ENCODE results near the gene PRKN. TPM values are rescaled to one million over a fixed set of nuclear protein-coding genes. Genes with fewer than 3 reads are reported as not detected.

The PRKN gene
- total and polyA plus RNA-seq, 2 experiments from 2014 or later, result 1.2 to 2.3 TPM

GRCh38 chr6:162149786-162150185 is 577.8 kb downstream of the PRKN start:
- DNase-seq, result no peak
- Histone ChIP-seq H3K4me1 (ENCODE audit: insufficient read depth) (no peaks in the 10 kb centered on the region), H3F3A (ENCODE audit: insufficient read depth) (no peaks in the 10 kb centered on the region), H4K20me1 (ENCODE audit: insufficient read depth) (no peaks in the 10 kb centered on the region), H3K27me3 (replicated peaks; ENCODE audit: insufficient read depth) (no peaks in the 10 kb centered on the region), H3K9me3 (ENCODE audit: low read depth) (no peaks in the 10 kb centered on the region), H3K27ac (no peak overlapping the region), H3K4me2 (ENCODE audit: unreplicated experiment) (no peak overlapping the region), H3K4me3 (no peak overlapping the region), H3K9me2 (ENCODE audit: insufficient read depth) (no peaks in the 10 kb centered on the region), H3K9ac (no peak overlapping the region), H3K79me2 (ENCODE audit: insufficient read depth) (no peaks in the 10 kb centered on the region), H2AFZ (no peak overlapping the region), H3K36me3 (ENCODE audit: low read depth) (no peaks in the 10 kb centered on the region)
- WGBS, 2 experiments (ENCODE audit: low coverage in 1 of 2, low lambda C conversion rate in 2 of 2, missing lambda C conversion rate in 2 of 2), result 89 to 93% methylated on average over 6 of the region's 6 CpGs
- TF ChIP-seq EZH2phosphoT487 (IDR thresholded peaks at IDR 0.05; ENCODE audit: insufficient read depth, low read depth) (no peak), EZH2 (IDR thresholded peaks at IDR 0.05; ENCODE audit: insufficient read depth, poor library complexity, severe bottlenecking) (no peak)
- in situ Hi-C loops (cut with MboI), result no loop called here

- H3F3A ChIP-seq (ENCODE audit: insufficient read depth), result no peaks in the 10 kb centered on the region
- in situ Hi-C loops (cut with MboI), result no loop called here
- H3K9me2 ChIP-seq (ENCODE audit: insufficient read depth), result no peaks in the 10 kb centered on the region
- H2AFZ ChIP-seq, result no peak overlapping the region
- H3K36me3 ChIP-seq (ENCODE audit: low read depth), result no peaks in the 10 kb centered on the region
- 70 to 83% methylated on average over 3 of the region's 3 CpGs for WGBS, 2 experiments (ENCODE audit: low coverage in 1 of 2, low lambda C conversion rate in 2 of 2, missing lambda C conversion rate in 2 of 2)
- H3K27ac ChIP-seq, result no peak overlapping the region
- no peaks in the 10 kb centered on the region for H3K79me2 ChIP-seq (ENCODE audit: insufficient read depth)
- no peaks in the 10 kb centered on the region for H3K4me1 ChIP-seq (ENCODE audit: insufficient read depth)
- H3K4me2 ChIP-seq (ENCODE audit: unreplicated experiment), result no peak overlapping the region
- H3K9me3 ChIP-seq (ENCODE audit: low read depth), result no peaks in the 10 kb centered on the region
- TF ChIP-seq EZH2 (IDR thresholded peaks at IDR 0.05; ENCODE audit: insufficient read depth, poor library complexity, severe bottlenecking) (no peak), EZH2phosphoT487 (IDR thresholded peaks at IDR 0.05; ENCODE audit: insufficient read depth, low read depth) (no peak)
- DNase-seq, result no peak
- no peak overlapping the region for H3K9ac ChIP-seq
- no peaks in the 10 kb centered on the region for H3K27me3 ChIP-seq (replicated peaks; ENCODE audit: insufficient read depth)
- no peak overlapping the region for H3K4me3 ChIP-seq
- no peaks in the 10 kb centered on the region for H4K20me1 ChIP-seq (ENCODE audit: insufficient read depth)
Observed at GRCh38 chr6:162147805-162148204, 579.8 kb downstream of the PRKN start.

GRCh38 chr6:162147281-162147680 is 580.3 kb downstream of the PRKN start:
- no peaks in the 10 kb centered on the region for H3K4me1 ChIP-seq (ENCODE audit: insufficient read depth)
- no peaks in the 10 kb centered on the region for H4K20me1 ChIP-seq (ENCODE audit: insufficient read depth)
- H3K9me3 ChIP-seq (ENCODE audit: low read depth), result no peaks in the 10 kb centered on the region
- no peaks in the 10 kb centered on the region for H3K79me2 ChIP-seq (ENCODE audit: insufficient read depth)
- H3K4me3 ChIP-seq, result no peak overlapping the region
- H3K27me3 ChIP-seq (replicated peaks; ENCODE audit: insufficient read depth), result no peaks in the 10 kb centered on the region
- no peaks in the 10 kb centered on the region for H3K9me2 ChIP-seq (ENCODE audit: insufficient read depth)
- no peaks in the 10 kb centered on the region for H3F3A ChIP-seq (ENCODE audit: insufficient read depth)
- 25 to 38% methylated on average over 1 of the region's 1 CpG for WGBS, 2 experiments (ENCODE audit: low coverage in 1 of 2, low lambda C conversion rate in 2 of 2, missing lambda C conversion rate in 2 of 2)
- no peak overlapping the region for H3K27ac ChIP-seq
- in situ Hi-C loops (cut with MboI), result no loop called here
- no peaks in the 10 kb centered on the region for H3K36me3 ChIP-seq (ENCODE audit: low read depth)
- TF ChIP-seq EZH2 (IDR thresholded peaks at IDR 0.05; ENCODE audit: insufficient read depth, poor library complexity, severe bottlenecking) (no peak), EZH2phosphoT487 (IDR thresholded peaks at IDR 0.05; ENCODE audit: insufficient read depth, low read depth) (no peak)
- no peak overlapping the region for H3K4me2 ChIP-seq (ENCODE audit: unreplicated experiment)
- no peak overlapping the region for H3K9ac ChIP-seq
- H2AFZ ChIP-seq, result no peak overlapping the region
- DNase-seq, result no peak

GRCh38 chr6:162140251-162140852 is 587.2 kb downstream of the PRKN start:
- Histone ChIP-seq H4K20me1 (ENCODE audit: insufficient read depth) (no peaks in the 10 kb centered on the region), H2AFZ (no peak overlapping the region), H3F3A (ENCODE audit: insufficient read depth) (no peaks in the 10 kb centered on the region), H3K9ac (no peak overlapping the region), H3K9me3 (ENCODE audit: low read depth) (no peaks in the 10 kb centered on the region), H3K4me3 (no peak overlapping the region), H3K4me2 (ENCODE audit: unreplicated experiment) (no peak overlapping the region), H3K27me3 (replicated peaks; ENCODE audit: insufficient read depth) (no peaks in the 10 kb centered on the region), H3K9me2 (ENCODE audit: insufficient read depth) (no peaks in the 10 kb centered on the region), H3K36me3 (ENCODE audit: low read depth) (no peaks in the 10 kb centered on the region), H3K4me1 (ENCODE audit: insufficient read depth) (no peaks in the 10 kb centered on the region), H3K27ac (no peak overlapping the region), H3K79me2 (ENCODE audit: insufficient read depth) (no peaks in the 10 kb centered on the region)
- in situ Hi-C loops (cut with MboI), result no loop called here
- WGBS, 2 experiments (ENCODE audit: low coverage in 1 of 2, low lambda C conversion rate in 2 of 2, missing lambda C conversion rate in 2 of 2), result 42 to 46% methylated on average over 7 of the region's 7 CpGs
- no peak for TF ChIP-seq EZH2phosphoT487 (IDR thresholded peaks at IDR 0.05; ENCODE audit: insufficient read depth, low read depth)
- no peak for TF ChIP-seq EZH2 (IDR thresholded peaks at IDR 0.05; ENCODE audit: insufficient read depth, poor library complexity, severe bottlenecking)
- DNase-seq, result no peak

GRCh38 chr6:162125659-162126058 is 601.9 kb downstream of the PRKN start:
- no peak for TF ChIP-seq EZH2 (IDR thresholded peaks at IDR 0.05; ENCODE audit: insufficient read depth, poor library complexity, severe bottlenecking)
- TF ChIP-seq EZH2phosphoT487 (IDR thresholded peaks at IDR 0.05; ENCODE audit: insufficient read depth, low read depth), result no peak
- in situ Hi-C loops (cut with MboI), result no loop called here
- Histone ChIP-seq H3K79me2 (ENCODE audit: insufficient read depth) (no peaks in the 10 kb centered on the region), H3K27me3 (replicated peaks; ENCODE audit: insufficient read depth) (no peaks in the 10 kb centered on the region), H3K9ac (no peak overlapping the region), H3K9me2 (ENCODE audit: insufficient read depth) (no peaks in the 10 kb centered on the region), H3K4me1 (ENCODE audit: insufficient read depth) (no peaks in the 10 kb centered on the region), H2AFZ (no peak overlapping the region), H3F3A (ENCODE audit: insufficient read depth) (no peaks in the 10 kb centered on the region), H4K20me1 (ENCODE audit: insufficient read depth) (no peaks in the 10 kb centered on the region), H3K27ac (no peak overlapping the region), H3K9me3 (ENCODE audit: low read depth) (no peaks in the 10 kb centered on the region), H3K4me2 (ENCODE audit: unreplicated experiment) (no peak overlapping the region), H3K4me3 (no peak overlapping the region), H3K36me3 (ENCODE audit: low read depth) (no peaks in the 10 kb centered on the region)
- no peak for DNase-seq
- WGBS, 2 experiments (ENCODE audit: low coverage in 1 of 2, low lambda C conversion rate in 2 of 2, missing lambda C conversion rate in 2 of 2), result 75 to 76% methylated on average over 5 of the region's 5 CpGs
